Middle frontal gyrus (tissue), 1 donor: ENCODE measurements around the gene POU3F1.
A peak's percentile ranks its signal among the peaks of the same experiment; 100 is the strongest.

Source experiments
- DNase-seq: peaks from one replicate; pipeline ENCODE4 v3.0.0-alpha.2; 2015; ENCODE audit warnings: low spot score; ENCODE audit errors: extremely low spot score

POU3F1 gene

GRCh38 chr1:38028105-38028591, 18.4 kb downstream of the POU3F1 start:
- no peak for DNase-seq

- no peak for DNase-seq
Observed at GRCh38 chr1:38027201-38028104, 19.1 kb downstream of the POU3F1 start.

GRCh38 chr1:38026592-38027200, 19.9 kb downstream of the POU3F1 start:
- peak; percentile 41 for DNase-seq

- DNase-seq: no peak
Observed at GRCh38 chr1:38025664-38026063, 20.9 kb downstream of the POU3F1 start.

GRCh38 chr1:38025233-38025632, 21.4 kb downstream of the POU3F1 start:
- no peak for DNase-seq

- no peak for DNase-seq
Observed at GRCh38 chr1:38022810-38023209, 23.8 kb downstream of the POU3F1 start.

- DNase-seq: no peak
Observed at GRCh38 chr1:38021969-38022368, 24.6 kb downstream of the POU3F1 start.

GRCh38 chr1:38020396-38020795, 26.2 kb downstream of the POU3F1 start:
- DNase-seq: no peak

- DNase-seq: no peak
Observed at GRCh38 chr1:38018864-38019343, 27.7 kb downstream of the POU3F1 start.

- DNase-seq: no peak
Observed at GRCh38 chr1:38015978-38016725, 30.4 kb downstream of the POU3F1 start.

GRCh38 chr1:38014724-38015424, 31.7 kb downstream of the POU3F1 start:
- DNase-seq: no peak

GRCh38 chr1:38014171-38014570, 32.4 kb downstream of the POU3F1 start:
- no peak for DNase-seq

GRCh38 chr1:38013227-38013622, 33.4 kb downstream of the POU3F1 start:
- DNase-seq: no peak

- peak; percentile 95 for DNase-seq
Observed at GRCh38 chr1:38012363-38013226, 34.0 kb downstream of the POU3F1 start, which contains the start of gene UTP11. TSS of gene UTP11 (plus strand) at chr1:38012734. CDS start at chr1:38012803, 69 bp downstream.

GRCh38 chr1:38009841-38010180, 36.8 kb downstream of the POU3F1 start:
- no peak for DNase-seq

- DNase-seq: no peak
Observed at GRCh38 chr1:38009088-38009840, 37.3 kb downstream of the POU3F1 start.

- DNase-seq: no peak
Observed at GRCh38 chr1:38006008-38006828, 40.4 kb downstream of the POU3F1 start.

- no peak for DNase-seq
Observed at GRCh38 chr1:38005195-38006007, 41.2 kb downstream of the POU3F1 start, which contains the start of gene FHL3. TSS of gene FHL3 (minus strand) at chr1:38005514. CDS start at chr1:37999412, 6,102 bp downstream.
